IMR-90 (cell line): ENCODE measurements around the gene FBXO17. TPM values are rescaled to one million over a fixed set of nuclear protein-coding genes. Genes with fewer than 3 reads are reported as not detected.

Experiments used
- ATAC-seq: fragments of 200-7000 bp; cut with Tn5 transposase; 2 replicates; pipeline ENCODE4 v1.9.1; 2020; ENCODE audit warnings: low read depth, mild to moderate bottlenecking, moderate library complexity
- BruUV-seq: library from RNA; stranded (reverse); fragments of 400-500 nt; replicated peaks from 2 replicates; lab custom pipeline; 2021; lab: Mats Ljungman, UMichigan
- CTCF ChIA-PET: fragments of 300-600 bp; formaldehyde crosslinking; extraction: SDS; loops from one replicate; lab custom pipeline; 2021; ENCODE audit warnings: antibody characterized with exemption; lab: Yijun Ruan, JAX
- POLR2A ChIA-PET: fragments of 300-600 bp; sonication (Branson Sonifier 250); formaldehyde crosslinking; loops from one replicate; lab custom pipeline; 2022; ENCODE audit warnings: antibody characterized with exemption; ENCODE audit not compliant: unreplicated experiment; lab: Charles Lee
- DNase-seq: peaks from one replicate; pipeline ENCODE4 v3.0.0; 2013
- H2AFZ ChIP-seq: replicated peaks from 2 replicates; pipeline ENCODE3; 2013; ENCODE audit warnings: low read length, mild to moderate bottlenecking; ENCODE audit not compliant: poor library complexity
- H2AK5ac ChIP-seq: 2 replicates; pipeline ENCODE4 v1.6.1; 2013; ENCODE audit warnings: low read depth, low read length, inconsistent platforms
- H2AK9ac ChIP-seq: replicated peaks from 2 replicates; pipeline ENCODE3; 2013; ENCODE audit warnings: mild to moderate bottlenecking, low read depth, low read length, moderate library complexity; ENCODE audit not compliant: poor library complexity
- H2BK120ac ChIP-seq: 2 replicates; pipeline ENCODE4 v1.6.1; 2013; ENCODE audit warnings: low read depth, low read length, inconsistent platforms
- H2BK15ac ChIP-seq: 3 replicates; pipeline ENCODE4 v1.6.1; 2013; ENCODE audit warnings: low read depth, low read length, inconsistent platforms
- H2BK20ac ChIP-seq: 2 replicates; pipeline ENCODE4 v1.6.1; 2013; ENCODE audit warnings: low read depth, mild to moderate bottlenecking, inconsistent platforms, low read length, moderate library complexity
- H2BK5ac ChIP-seq: 2 replicates; pipeline ENCODE4 v1.6.1; 2013; ENCODE audit warnings: mild to moderate bottlenecking, low read depth, low read length, inconsistent platforms; ENCODE audit not compliant: poor library complexity, severe bottlenecking
- H3K14ac ChIP-seq: replicated peaks from 2 replicates; pipeline ENCODE4 v1.6.1; 2013; ENCODE audit warnings: low read depth, low read length, inconsistent platforms
- H3K18ac ChIP-seq: 2 replicates; pipeline ENCODE4 v1.6.1; 2013; ENCODE audit warnings: low read depth, low read length, control low read depth
- H3K23ac ChIP-seq: 2 replicates; pipeline ENCODE4 v1.6.1; 2013; ENCODE audit warnings: low read depth, low read length, inconsistent platforms
- H3K27ac ChIP-seq: 2 replicates; pipeline ENCODE4 v1.5.1; 2013; ENCODE audit warnings: mild to moderate bottlenecking, control low read depth, low read length; ENCODE audit not compliant: insufficient read depth
- H3K27me3 ChIP-seq: 2 replicates; pipeline ENCODE4 v1.6.1; 2013; ENCODE audit warnings: low read length; ENCODE audit not compliant: control insufficient read depth, insufficient read depth
- H3K36me3 ChIP-seq: 2 replicates; pipeline ENCODE4 v1.6.1; 2013; ENCODE audit warnings: low read length, mixed read lengths; ENCODE audit not compliant: control insufficient read depth, insufficient read depth
- H3K4ac ChIP-seq: 2 replicates; pipeline ENCODE4 v1.6.1; 2013; ENCODE audit warnings: low read depth, low read length, inconsistent platforms
- H3K4me1 ChIP-seq: 2 replicates; pipeline ENCODE4 v1.6.1; 2013; ENCODE audit warnings: low read length, mixed read lengths; ENCODE audit not compliant: control insufficient read depth, insufficient read depth
- H3K4me2 ChIP-seq: 2 replicates; pipeline ENCODE4 v1.6.1; 2013; ENCODE audit warnings: low read depth, mild to moderate bottlenecking, control low read depth, low read length, moderate library complexity
- H3K4me3 ChIP-seq: 2 replicates; pipeline ENCODE4 v1.5.1; 2013; ENCODE audit warnings: low read depth, mild to moderate bottlenecking, control low read depth, low read length, moderate library complexity; ENCODE audit not compliant: insufficient read depth
- H3K56ac ChIP-seq: 2 replicates; pipeline ENCODE4 v1.6.1; 2013; ENCODE audit warnings: low read length, inconsistent platforms; ENCODE audit not compliant: insufficient read depth; ENCODE audit errors: extremely low read depth
- H3K79me1 ChIP-seq, 2 experiments: 2 replicates each; pipeline ENCODE4 v1.6.1; 2013; ENCODE audit warnings: low read length in 2 of 2, inconsistent platforms in 1 of 2, low read depth in 1 of 2
- H3K9ac ChIP-seq: 2 replicates; pipeline ENCODE4 v1.6.1; 2013; ENCODE audit warnings: low read depth, low read length, control low read depth
- H3K9me1 ChIP-seq: 2 replicates; pipeline ENCODE4 v1.6.1; 2013; ENCODE audit warnings: low read length, inconsistent platforms; ENCODE audit not compliant: insufficient read depth
- H3K9me3 ChIP-seq: 2 replicates; pipeline ENCODE4 v1.6.1; 2013; ENCODE audit warnings: low read length; ENCODE audit not compliant: control insufficient read depth, insufficient read depth
- H4K20me1 ChIP-seq: 2 replicates; pipeline ENCODE4 v1.6.1; 2013; ENCODE audit warnings: low read length, inconsistent platforms; ENCODE audit not compliant: insufficient read depth
- H4K5ac ChIP-seq: 2 replicates; pipeline ENCODE4 v1.6.1; 2013; ENCODE audit warnings: mild to moderate bottlenecking, low read depth, low read length, control low read depth
- H4K8ac ChIP-seq, 2 experiments: 2 replicates each; pipeline ENCODE4 v1.6.1; 2013; ENCODE audit warnings: low read depth in 2 of 2, low read length in 2 of 2, control low read depth in 1 of 2, inconsistent platforms in 1 of 2
- H4K91ac ChIP-seq: 2 replicates; pipeline ENCODE4 v1.6.1; 2013; ENCODE audit warnings: low read depth, low read length, inconsistent platforms; ENCODE audit not compliant: insufficient read depth
- BHLHE40 ChIP-seq: fragments of 150-350 bp; IDR thresholded peaks from 2 replicates; pipeline ENCODE4 v1.6.1; 2016; ENCODE audit warnings: mild to moderate bottlenecking, low read depth, low read length
- WGBS, 2 experiments: methylation state at CpG; one replicate each; pipeline versions ENCODE4 v1.1.5 to v1.1.7; 2013; ENCODE audit warnings: missing lambda C conversion rate in 2 of 2; ENCODE audit not compliant: insufficient read length in 1 of 2; ENCODE audit errors: extremely low coverage in 2 of 2; 5-methylcytosine and 5-hydroxymethylcytosine counted together
- dilution Hi-C: fragments of 300-500 bp; cut with HindIII; formaldehyde crosslinking; loops from one replicate; pipeline ENCODE4 v1.14.3; 2018; ENCODE audit warnings: low sequenced_read_pairs; ENCODE audit not compliant: unreplicated experiment
- in situ Hi-C: fragments of 300-500 bp; cut with MboI; formaldehyde crosslinking; loops from 3 replicates; pipeline ENCODE4 v1.14.3; 2019; ENCODE audit warnings: low sequenced_read_pairs, inconsistent platforms, mixed read lengths
- intact Hi-C: fragments of 100-400 bp; cut with micrococcal nuclease; formaldehyde crosslinking; loops from 2 replicates; pipeline ENCODE4 v1.10.0; 2022
- polyA plus RNA-seq, 3 experiments: library from polyadenylated mRNA; depleted of rRNA; stranded (reverse); fragments of >200 nt; gene quantifications; 2 replicates each; pipeline ENCODE4 v1.2.3, GENCODE V29; 2012; ENCODE audit warnings: low replicate concordance in 1 of 3
- total RNA-seq: library from RNA; depleted of rRNA; stranded (reverse); fragments of >200 nt; gene quantifications from 2 replicates; pipeline ENCODE4 v1.2.3, GENCODE V29; 2012

The FBXO17 gene
- total and polyA plus RNA-seq, 2 of the 4 experiments (the other 2 are of a cell fraction): 10.8 to 20.7 TPM

DNA sequence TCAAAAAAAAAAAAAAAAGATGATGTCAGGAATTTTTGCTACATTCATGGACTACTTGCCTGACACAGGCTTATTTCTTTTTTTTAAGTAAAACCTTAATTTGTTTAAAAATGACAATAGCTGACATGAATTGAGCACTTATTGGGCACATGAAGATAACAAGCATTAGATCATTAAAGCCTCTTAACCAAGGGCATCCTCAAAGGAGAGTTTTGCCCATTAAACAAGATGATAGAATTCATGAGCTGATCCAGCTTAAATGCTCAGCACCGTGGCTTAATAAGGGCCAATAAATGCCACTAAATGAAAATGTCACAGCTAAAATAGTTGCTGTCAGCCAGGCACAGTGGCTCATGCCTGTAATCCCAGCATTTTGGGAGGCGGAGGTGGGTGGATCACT lies 19.3 kb downstream of the FBXO17 start:
- Histone ChIP-seq H3K4me3 (no peak overlapping the region), H3K4ac (no peak overlapping the region), H2BK5ac (no peak overlapping the region), H2AK5ac (no peak overlapping the region), H2BK120ac (no peak overlapping the region), H3K23ac (no peak overlapping the region), H2BK15ac (no peak overlapping the region), H3K36me3 (no peaks in the 10 kb centered on the region), H2AK9ac (no peak overlapping the region), H3K56ac (no peak overlapping the region), H3K9ac (no peak overlapping the region), H3K79me1 (peaks cover 0 to 4% of the 10 kb centered on the region in 2 experiments; a peak in 1 of 4 replicates), H3K14ac (no peak overlapping the region), H4K20me1 (no peaks in the 10 kb centered on the region; the same call in 1 of the 2 replicates), H4K91ac (no peak overlapping the region), H3K27me3 (no peaks in the 10 kb centered on the region), H3K18ac (no peak overlapping the region), H2AFZ (no peak overlapping the region), H3K9me3 (no peaks in the 10 kb centered on the region), H4K5ac (no peak overlapping the region), H3K9me1 (no peaks in the 10 kb centered on the region), H3K4me1 (no peaks in the 10 kb centered on the region), H2BK20ac (no peak overlapping the region), H3K4me2 (no peak overlapping the region), H3K27ac (no peak overlapping the region), H4K8ac (no peak overlapping the region)
- ATAC-seq (no peak), DNase-seq (no peak)
- TF ChIP-seq BHLHE40: no peak
- dilution Hi-C loops: no loop called here
- intact Hi-C loops: no loop called here
- in situ Hi-C loops: loop anchor here (10.0 kb wide), 1 partner anchor 369 kb away; the partner anchor contains the start of gene LRFN1
- ChIA-PET POLR2A (interaction anchor here (0.5 kb wide), 1 partner anchor 403 kb away, joined by 5 read pairs; no protein-coding TSS in a partner anchor), CTCF (interaction anchor here (0.6 to 0.7 kb wide), 3 partner anchors 10 to 300 kb away, joined by 3 to 5 read pairs (median 3); no protein-coding TSS in a partner anchor)
- no TSS peak for BruUV-seq
- 80% methylated on average over 1 of the region's 2 CpGs; no CpG with 5 or more reads in 1 of the 2 experiments for WGBS, 2 experiments
